IPS-20b (cell line): ENCODE data around the gene WBP1.

ENCODE experiments used
- H3K27ac ChIP-seq: one replicate; pipeline ENCODE4 v1.5.1; 2013; ENCODE audit warnings: low read length
- H3K27me3 ChIP-seq: 2 replicates; pipeline ENCODE4 v1.6.1; 2013; ENCODE audit warnings: mild to moderate bottlenecking, low read length, inconsistent platforms; ENCODE audit not compliant: insufficient read depth
- H3K36me3 ChIP-seq: 2 replicates; pipeline ENCODE4 v1.6.1; 2013; ENCODE audit warnings: low read depth, mild to moderate bottlenecking, inconsistent platforms, low read length, moderate library complexity; ENCODE audit not compliant: insufficient read depth
- H3K4me1 ChIP-seq: 2 replicates; pipeline ENCODE4 v1.6.1; 2013; ENCODE audit warnings: mild to moderate bottlenecking, control low read depth, inconsistent platforms, low read length, moderate library complexity; ENCODE audit not compliant: insufficient read depth
- H3K4me3 ChIP-seq: 2 replicates; pipeline ENCODE4 v1.5.1; 2013; ENCODE audit warnings: mild to moderate bottlenecking, low read length, inconsistent platforms
- H3K9ac ChIP-seq: 2 replicates; pipeline ENCODE4 v1.6.1; 2013; ENCODE audit warnings: low read depth, mild to moderate bottlenecking, inconsistent platforms, low read length, moderate library complexity
- H3K9me3 ChIP-seq: 2 replicates; pipeline ENCODE4 v1.6.1; 2013; ENCODE audit warnings: mild to moderate bottlenecking, low read depth, low read length, inconsistent platforms; ENCODE audit not compliant: insufficient read depth

The WBP1 gene

GRCh38 chr2:74493546-74493945 is 35.3 kb downstream of the WBP1 start:
- H3K9me3 ChIP-seq, result no peaks in the 10 kb centered on the region; the same call in 1 of the 2 replicates
- H3K4me3 ChIP-seq, result no peak overlapping the region
- no peaks in the 10 kb centered on the region; the same call in 1 of the 2 replicates for H3K4me1 ChIP-seq
- no peak overlapping the region for H3K9ac ChIP-seq
- no peak overlapping the region for H3K27ac ChIP-seq
- peaks cover 49% of the 10 kb centered on the region for H3K27me3 ChIP-seq
- H3K36me3 ChIP-seq, result peaks cover 42% of the 10 kb centered on the region

- Histone ChIP-seq H3K4me3 (no peak overlapping the region), H3K9ac (no peak overlapping the region), H3K27ac (no peak overlapping the region), H3K9me3 (peaks cover 2% of the 10 kb centered on the region; the same call in 1 of the 2 replicates), H3K4me1 (no peaks in the 10 kb centered on the region; the same call in 1 of the 2 replicates), H3K27me3 (peaks cover 68% of the 10 kb centered on the region), H3K36me3 (peaks cover 41% of the 10 kb centered on the region)
Observed at GRCh38 chr2:74495440-74495839, 37.2 kb downstream of the WBP1 start.

- Histone ChIP-seq H3K4me1 (peaks cover 5% of the 10 kb centered on the region; the same call in 1 of the 2 replicates), H3K9me3 (peaks cover 3% of the 10 kb centered on the region; the same call in 1 of the 2 replicates), H3K36me3 (peaks cover 23% of the 10 kb centered on the region), H3K4me3 (peak overlapping the region; percentile 66), H3K27me3 (peaks cover 85% of the 10 kb centered on the region), H3K27ac (no peak overlapping the region), H3K9ac (no peak overlapping the region)
Observed at GRCh38 chr2:74496997-74497776, 38.9 kb downstream of the WBP1 start.

GRCh38 chr2:74497777-74498499 is 39.7 kb downstream of the WBP1 start:
- Histone ChIP-seq H3K4me1 (peaks cover 5% of the 10 kb centered on the region; the same call in 1 of the 2 replicates), H3K9ac (no peak overlapping the region), H3K36me3 (peaks cover 16% of the 10 kb centered on the region), H3K27ac (no peak overlapping the region), H3K27me3 (peaks cover 93% of the 10 kb centered on the region), H3K4me3 (peak overlapping the region; percentile 66), H3K9me3 (peaks cover 3% of the 10 kb centered on the region; the same call in 1 of the 2 replicates)

GRCh38 chr2:74498500-74499266 is 40.4 kb downstream of the WBP1 start:
- H3K4me3 ChIP-seq, result peak overlapping the region; percentile 66
- H3K27me3 ChIP-seq, result peaks cover 97% of the 10 kb centered on the region
- H3K4me1 ChIP-seq, result peaks cover 5% of the 10 kb centered on the region; the same call in 1 of the 2 replicates
- peaks cover 8% of the 10 kb centered on the region for H3K36me3 ChIP-seq
- H3K27ac ChIP-seq, result no peak overlapping the region
- peaks cover 3% of the 10 kb centered on the region; the same call in 1 of the 2 replicates for H3K9me3 ChIP-seq
- 0 out of 2 replicates have a peak overlapping the region, but pooled peaks have one; percentile 6 for H3K9ac ChIP-seq

GRCh38 chr2:74499267-74499939 is 41.2 kb downstream of the WBP1 start, which contains the start of gene LBX2:
Gene LBX2 (minus strand): TSS chr2:74499603. CDS start chr2:74499537, 66 bp downstream.
- Histone ChIP-seq H3K4me3 (peak within 1 kb of the TSS; percentile 66), H3K27me3 (peaks cover 100% of the 10 kb centered on the region), H3K9me3 (peaks cover 3% of the 10 kb centered on the region; the same call in 1 of the 2 replicates), H3K4me1 (peaks cover 5% of the 10 kb centered on the region; the same call in 1 of the 2 replicates), H3K36me3 (peaks cover 1% of the 10 kb centered on the region; the same call in 1 of the 2 replicates), H3K27ac (no peak within 1 kb of the TSS), H3K9ac (0 out of 2 replicates have a peak within 1 kb of the TSS, but pooled peaks have one; percentile 6)

GRCh38 chr2:74499940-74500577 is 41.8 kb downstream of the WBP1 start:
- Histone ChIP-seq H3K27ac (no peak overlapping the region), H3K4me1 (peaks cover 5% of the 10 kb centered on the region; the same call in 1 of the 2 replicates), H3K27me3 (peaks cover 100% of the 10 kb centered on the region), H3K36me3 (peaks cover under 1% of the 10 kb centered on the region; the same call in 1 of the 2 replicates), H3K9me3 (peaks cover 3% of the 10 kb centered on the region; the same call in 1 of the 2 replicates), H3K4me3 (no peak overlapping the region), H3K9ac (no peak overlapping the region)

GRCh38 chr2:74500578-74500946 is 42.3 kb downstream of the WBP1 start:
- Histone ChIP-seq H3K4me1 (peaks cover 5% of the 10 kb centered on the region; the same call in 1 of the 2 replicates), H3K27me3 (peaks cover 100% of the 10 kb centered on the region), H3K27ac (no peak overlapping the region)

GRCh38 chr2:74501335-74502071 is 43.3 kb downstream of the WBP1 start:
- peaks cover 5% of the 10 kb centered on the region; the same call in 1 of the 2 replicates for H3K4me1 ChIP-seq
- H3K27me3 ChIP-seq, result peaks cover 100% of the 10 kb centered on the region
- peak overlapping the region; percentile 66; the same call in 1 of the 2 replicates for H3K4me3 ChIP-seq
- H3K27ac ChIP-seq, result no peak overlapping the region
- peaks cover 3% of the 10 kb centered on the region; the same call in 1 of the 2 replicates for H3K9me3 ChIP-seq
- H3K9ac ChIP-seq, result no peak overlapping the region
- peaks cover 11% of the 10 kb centered on the region; the same call in 1 of the 2 replicates for H3K36me3 ChIP-seq

More at GRCh38 chr2:74500578-74500946, 42.3 kb downstream of the WBP1 start:
- Histone ChIP-seq H3K9me3 (peaks cover 3% of the 10 kb centered on the region; the same call in 1 of the 2 replicates), H3K36me3 (peaks cover 6% of the 10 kb centered on the region; the same call in 1 of the 2 replicates), H3K9ac (no peak overlapping the region), H3K4me3 (no peak overlapping the region)
